NCI-H2196 (cell line): ENCODE results near the gene OR51T1.

Source experiments
- DNase-seq: peaks from one replicate; lab custom pipeline; 2025; ENCODE audit not compliant: unreplicated experiment; lab: John Stamatoyannopoulos, UW

The OR51T1 gene

GRCh38 chr11:4924239-4924638, 42.5 kb downstream of the OR51T1 start, which contains the start of gene OR51G1:
OR51G1 (minus strand) TSS chr11:4924339; CDS start chr11:4924339, 0 bp downstream.
- DNase-seq, result no peak

GRCh38 chr11:4926608-4927007, 44.9 kb downstream of the OR51T1 start:
- no peak for DNase-seq
